ENCODE results near the gene SPIN1.

SPIN1 gene

GRCh38 chr9:88396836-88397577 is 8.8 kb downstream of the SPIN1 start:
- H3K4me1 ChIP-seq (ENCODE audit: control insufficient read depth, insufficient read depth, low read length) = peaks cover 3% of the 10 kb centered on the region; the same call in 1 of the 2 replicates
- H3K27ac ChIP-seq (ENCODE audit: extremely low read depth, low read depth, low read length) = no peak overlapping the region
- TF ChIP-seq ZSCAN18 (tag by site-specific recombination; IDR thresholded peaks at IDR 0.05) (no peak), ZBTB6 (tag by site-specific recombination; IDR thresholded peaks at IDR 0.05) (no peak), ZNF670 (tag by site-specific recombination; IDR thresholded peaks at IDR 0.05; ENCODE audit: low read depth) (no peak), ZSCAN5A (tag by site-specific recombination; IDR thresholded peaks at IDR 0.05) (no peak), ZNF621 (tag by site-specific recombination; IDR thresholded peaks at IDR 0.05) (no peak), ZNF571 (tag by site-specific recombination; IDR thresholded peaks at IDR 0.05) (no peak), ZNF514 (tag by site-specific recombination; IDR thresholded peaks at IDR 0.05) (no peak)
- H3K36me3 ChIP-seq (ENCODE audit: control insufficient read depth in 2 of 2, insufficient read depth in 1 of 2, low read length in 2 of 2) = peaks cover 0 to 4% of the 10 kb centered on the region in 2 experiments; a peak in 1 of 3 replicates
- no peak overlapping the region for H3K4me3 ChIP-seq (ENCODE audit: low read depth, low read length)
- POLR2A ChIA-PET = no interaction called here
- H3K9me3 ChIP-seq (ENCODE audit: control insufficient read depth, insufficient read depth, low read depth, low read length) = no peaks in the 10 kb centered on the region
- CTCF ChIA-PET = interaction anchor here (1.2 kb wide), 1 partner anchor 182 kb away, joined by 4 read pairs; no protein-coding TSS in a partner anchor

GRCh38 chr9:88398016-88398415 is 9.8 kb downstream of the SPIN1 start:
- no peaks in the 10 kb centered on the region for H3K4me1 ChIP-seq (ENCODE audit: control insufficient read depth, insufficient read depth, low read length)
- TF ChIP-seq ZNF404 (tag by site-specific recombination; IDR thresholded peaks at IDR 0.05) (no peak), ZNF473 (tag by site-specific recombination; IDR thresholded peaks at IDR 0.05) (no peak), ZNF561 (tag by site-specific recombination; IDR thresholded peaks at IDR 0.05; ENCODE audit: borderline replicate concordance) (no peak), ZBTB1 (tag by site-specific recombination; IDR thresholded peaks at IDR 0.05) (no peak), RBAK (tag by site-specific recombination; IDR thresholded peaks at IDR 0.05) (no peak), KLF7 (tag by site-specific recombination; IDR thresholded peaks at IDR 0.05; ENCODE audit: borderline replicate concordance) (no peak), ZNF521 (tag by site-specific recombination; IDR thresholded peaks at IDR 0.05) (no peak), ZNF768 (tag by site-specific recombination; IDR thresholded peaks at IDR 0.05) (no peak), ZNF423 (tag by site-specific recombination; IDR thresholded peaks at IDR 0.05) (no peak), ZEB2 (tag by site-specific recombination; IDR thresholded peaks at IDR 0.05) (no peak), BCL11A (tag by site-specific recombination; IDR thresholded peaks at IDR 0.05; ENCODE audit: low read depth) (no peak), ZBTB49 (tag by site-specific recombination; IDR thresholded peaks at IDR 0.05; ENCODE audit: low read depth) (no peak), ZSCAN16 (tag by site-specific recombination; IDR thresholded peaks at IDR 0.05) (no peak), ZNF148 (tag by site-specific recombination; IDR thresholded peaks at IDR 0.05; ENCODE audit: borderline replicate concordance) (no peak), ELK4 (IDR thresholded peaks at IDR 0.05; ENCODE audit: borderline replicate concordance, low read depth, low read length) (no peak), ZNF792 (tag by site-specific recombination; IDR thresholded peaks at IDR 0.05) (no peak), ZNF223 (tag by site-specific recombination; IDR thresholded peaks at IDR 0.05) (no peak), ZNF596 (tag by site-specific recombination; IDR thresholded peaks at IDR 0.05) (no peak), TCF7L2 (IDR thresholded peaks at IDR 0.05; ENCODE audit: borderline replicate concordance, low read depth, low read length) (no peak)
- no peak overlapping the region for H3K4me3 ChIP-seq (ENCODE audit: low read depth, low read length)
- no peak overlapping the region for H3K27ac ChIP-seq (ENCODE audit: extremely low read depth, low read depth, low read length)
- ChIA-PET CTCF (no interaction called here), POLR2A (no interaction called here)
- peaks cover 0 to 4% of the 10 kb centered on the region in 2 experiments; a peak in 1 of 3 replicates for H3K36me3 ChIP-seq (ENCODE audit: control insufficient read depth in 2 of 2, insufficient read depth in 1 of 2, low read length in 2 of 2)
- H3K9me3 ChIP-seq (ENCODE audit: control insufficient read depth, insufficient read depth, low read depth, low read length) = no peaks in the 10 kb centered on the region
